HEK293T (cell line): ENCODE data around the gene PRSS23.

ENCODE experiments used
- BHLHE40 ChIP-seq: fragments of 450-650 bp; IDR thresholded peaks from 2 replicates; pipeline ENCODE4 v1.6.1; 2016; ENCODE audit warnings: mild to moderate bottlenecking, moderate library complexity, borderline replicate concordance
- FOXK2 ChIP-seq: fragments of 450-650 bp; IDR thresholded peaks from 2 replicates; pipeline ENCODE4 v1.6.1; 2016; ENCODE audit warnings: mild to moderate bottlenecking
- SP1 ChIP-seq: fragments of 450-650 bp; IDR thresholded peaks from 2 replicates; pipeline ENCODE4 v1.6.1; 2017
- TARDBP ChIP-seq: fragments of 450-650 bp; IDR thresholded peaks from 2 replicates; pipeline ENCODE4 v1.6.1; 2016
- ZNF384 ChIP-seq: fragments of 450-650 bp; IDR thresholded peaks from 2 replicates; pipeline ENCODE4 v1.6.1; 2016

- TF ChIP-seq TARDBP (no peak), FOXK2 (no peak), ZNF384 (no peak), SP1 (no peak), BHLHE40 (no peak)
These were observed 1.0 kb downstream of the PRSS23 start for GRCh38 chr11:86801364-86801763.
